HG02885 (cell line): ENCODE measurements around the gene HTT.

Source experiments
- ATAC-seq: cut with Tn5 transposase; IDR thresholded peaks from one replicate; pipeline ENCODE4 v1.9.1; 2021; ENCODE audit warnings: mild to moderate bottlenecking; ENCODE audit not compliant: unreplicated experiment, poor library complexity

Gene HTT

GRCh38 chr4:3257103-3257555, 182.6 kb downstream of the HTT start:
- no peak for ATAC-seq

GRCh38 chr4:3257556-3258482, 183.3 kb downstream of the HTT start:
- no peak for ATAC-seq

- ATAC-seq: no peak
Measured at GRCh38 chr4:3261411-3262207, 187.1 kb downstream of the HTT start.

- no peak for ATAC-seq
Measured at GRCh38 chr4:3262208-3263052, 187.9 kb downstream of the HTT start.

GRCh38 chr4:3263053-3263875, 188.8 kb downstream of the HTT start:
- ATAC-seq: no peak

- no peak for ATAC-seq
Measured at GRCh38 chr4:3263876-3264193, 189.4 kb downstream of the HTT start.

GRCh38 chr4:3266076-3266475, 191.6 kb downstream of the HTT start:
- no peak for ATAC-seq

- no peak for ATAC-seq
Measured at GRCh38 chr4:3267576-3268394, 193.3 kb downstream of the HTT start.

GRCh38 chr4:3268395-3269104, 194.1 kb downstream of the HTT start:
- no peak for ATAC-seq

- ATAC-seq: no peak
Measured at GRCh38 chr4:3269105-3269927, 194.8 kb downstream of the HTT start.

GRCh38 chr4:3269991-3270611, 195.6 kb downstream of the HTT start:
- ATAC-seq: no peak

- no peak for ATAC-seq
Measured at GRCh38 chr4:3271131-3271530, 196.7 kb downstream of the HTT start.

- ATAC-seq: no peak
Measured at GRCh38 chr4:3276986-3277385, 202.5 kb downstream of the HTT start.

- ATAC-seq: no peak
Measured at GRCh38 chr4:3280466-3280865, 206.0 kb downstream of the HTT start.

- ATAC-seq: no peak
Measured at GRCh38 chr4:3283483-3283882, 209.0 kb downstream of the HTT start.

- no peak for ATAC-seq
Measured at GRCh38 chr4:3283916-3284315, 209.4 kb downstream of the HTT start.
